Activated CD4-positive, alpha-beta T cell treated with anti-CD3 and anti-CD28 coated beads, Interleukin-2, amount 10 ng/mL, durations not matched to agents 24 days and 14 days (primary cell): ENCODE data around the gene NKX3-2. TPM values are rescaled to one million over a fixed set of nuclear protein-coding genes. Genes with fewer than 3 reads are reported as not detected.

Experiments
- DNase-seq: peaks from one replicate; pipeline ENCODE4 v3.0.0; 2022
- H3K27ac Mint-ChIP-seq: one replicate; pipeline ENCODE4 v1.8.0; 2022; ENCODE audit warnings: mild to moderate bottlenecking, mixed read lengths
- H3K27me3 Mint-ChIP-seq: one replicate; pipeline ENCODE4 v1.8.0; 2022; ENCODE audit warnings: mixed read lengths
- H3K36me3 Mint-ChIP-seq: one replicate; pipeline ENCODE4 v1.8.0; 2022; ENCODE audit warnings: low read depth, mild to moderate bottlenecking, mixed read lengths
- H3K4me1 Mint-ChIP-seq: one replicate; pipeline ENCODE4 v1.8.0; 2021; ENCODE audit warnings: mixed read lengths
- H3K4me3 Mint-ChIP-seq: one replicate; pipeline ENCODE4 v1.8.0; 2022; ENCODE audit warnings: mild to moderate bottlenecking, moderate library complexity, mixed read lengths
- H3K9me3 Mint-ChIP-seq: one replicate; pipeline ENCODE4 v1.8.0; 2021; ENCODE audit warnings: mixed read lengths
- intact Hi-C: fragments of 100-400 bp; cut with micrococcal nuclease; formaldehyde crosslinking; loops from one replicate; pipeline ENCODE4 v1.15.1; 2023
- total RNA-seq: library from RNA; stranded (reverse); gene quantifications from 2 replicates; pipeline ENCODE4 v1.2.3, GENCODE V29; 2022

NKX3-2 gene
- total RNA-seq, 1 donor from 2014 or later: not detected

- no peak overlapping the region for H3K4me3 Mint-ChIP-seq
- intact Hi-C loops: loop anchor here (1.0 to 5.0 kb wide), 2 partner anchors 14 to 679 kb away; no protein-coding TSS in a partner anchor
- peaks cover 15% of the 10 kb centered on the region for H3K9me3 Mint-ChIP-seq
- peaks cover 87% of the 10 kb centered on the region for H3K27me3 Mint-ChIP-seq
- no peak overlapping the region for H3K27ac Mint-ChIP-seq
- H3K4me1 Mint-ChIP-seq: peaks cover 12% of the 10 kb centered on the region
- no peak for DNase-seq
- H3K36me3 Mint-ChIP-seq: peaks cover 5% of the 10 kb centered on the region
Observed at GRCh38 chr4:13531625-13531998, 12.7 kb downstream of the NKX3-2 start.

DNA sequence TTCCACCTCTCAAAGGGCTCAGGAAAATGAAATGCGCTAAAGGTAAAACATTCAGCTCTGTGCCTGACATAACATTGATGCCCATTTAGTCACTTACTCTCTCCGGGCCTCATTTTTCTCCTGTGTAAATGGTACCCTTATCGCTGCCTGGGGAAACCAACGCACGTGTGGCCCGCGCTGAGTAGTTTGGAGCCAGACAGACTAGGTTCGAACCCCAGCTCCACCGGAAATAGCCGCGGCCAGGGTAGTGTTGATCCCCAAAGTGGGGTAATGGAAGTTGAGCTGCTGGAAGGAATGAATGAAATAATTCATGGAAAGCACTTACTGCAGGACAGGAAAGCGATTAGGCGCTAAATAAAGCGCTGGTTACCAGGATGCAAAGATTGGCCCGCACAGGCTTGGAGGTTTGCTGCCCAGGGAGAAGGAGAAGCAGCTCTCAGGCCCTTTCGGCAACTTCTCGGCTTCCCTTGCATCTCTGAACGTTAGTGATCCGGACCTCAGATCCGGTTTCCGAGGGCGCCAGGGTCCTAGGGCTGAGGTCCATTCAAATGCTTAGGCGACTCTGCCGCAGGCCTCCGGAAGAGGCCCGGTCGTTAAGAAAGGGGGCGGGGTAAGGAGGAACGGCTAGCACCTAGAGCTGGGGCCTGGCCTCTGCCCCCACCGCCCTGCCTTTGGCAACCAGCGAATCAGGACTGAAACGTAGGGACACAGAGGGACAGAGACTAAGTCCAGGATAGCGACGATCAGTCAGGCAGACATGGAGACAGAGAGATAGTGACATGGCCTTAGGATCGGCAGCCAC is 13.3 kb downstream of the NKX3-2 start:
- no peak for DNase-seq
- Mint-ChIP-seq H3K27ac (no peak overlapping the region), H3K9me3 (peaks cover 13% of the 10 kb centered on the region), H3K4me3 (no peak overlapping the region), H3K27me3 (peaks cover 85% of the 10 kb centered on the region), H3K4me1 (peaks cover 12% of the 10 kb centered on the region), H3K36me3 (peaks cover 4% of the 10 kb centered on the region)
- intact Hi-C loops: loop anchor here (1.0 to 5.0 kb wide), 2 partner anchors 14 to 679 kb away; no protein-coding TSS in a partner anchor

GRCh38 chr4:13529128-13529919 is 15.0 kb downstream of the NKX3-2 start:
- Mint-ChIP-seq H3K27me3 (peaks cover 86% of the 10 kb centered on the region), H3K36me3 (peaks cover 4% of the 10 kb centered on the region), H3K27ac (no peak overlapping the region), H3K4me1 (peaks cover 12% of the 10 kb centered on the region), H3K9me3 (peaks cover 20% of the 10 kb centered on the region), H3K4me3 (peak overlapping the region; percentile 18)
- intact Hi-C loops: no loop called here
- DNase-seq: no peak

GRCh38 chr4:13528821-13529127 is 15.5 kb downstream of the NKX3-2 start:
- intact Hi-C loops: no loop called here
- peaks cover 10% of the 10 kb centered on the region for H3K4me1 Mint-ChIP-seq
- H3K9me3 Mint-ChIP-seq: peaks cover 18% of the 10 kb centered on the region

DNA sequence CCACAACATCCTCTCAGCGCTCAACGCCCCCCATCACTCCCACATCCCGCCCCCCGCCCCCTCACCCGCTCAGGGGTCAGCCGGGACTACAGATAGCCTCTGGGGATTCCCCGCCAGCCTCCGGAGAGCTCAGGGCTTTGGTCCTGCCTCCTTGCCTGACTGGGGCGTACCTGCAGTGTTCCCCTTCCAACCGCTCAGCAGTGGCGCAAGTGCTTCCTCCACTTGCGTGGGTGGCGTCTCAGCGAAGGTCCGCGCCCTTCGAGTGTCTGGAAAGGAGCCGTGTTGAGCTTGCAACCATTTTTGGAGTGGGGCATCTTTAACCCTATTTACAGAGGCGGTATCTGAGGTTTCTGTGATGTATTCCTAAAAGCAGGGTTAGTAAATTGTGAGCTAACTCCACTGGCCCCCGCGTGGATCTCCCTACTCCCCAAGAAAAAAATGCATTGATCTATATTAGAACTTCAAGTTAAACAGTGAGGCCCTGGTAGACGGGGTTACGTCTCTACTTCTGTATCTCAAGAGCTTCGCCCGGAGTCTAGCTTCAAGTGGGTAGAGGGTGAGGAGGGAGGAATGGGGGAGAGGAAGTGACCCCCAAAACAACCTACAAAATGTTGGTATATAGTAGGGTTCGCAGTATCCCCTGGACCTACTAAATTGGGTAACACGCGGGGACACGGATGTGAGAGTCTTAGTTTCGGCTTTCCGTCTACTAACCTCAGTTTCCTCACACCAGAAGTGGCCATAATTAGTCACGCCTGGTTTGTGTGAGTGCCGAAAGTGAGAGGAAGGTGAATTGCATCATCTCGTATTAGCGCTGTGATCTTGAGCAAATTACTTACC is 16.1 kb downstream of the NKX3-2 start:
- H3K36me3 Mint-ChIP-seq: no peaks in the 10 kb centered on the region
- peak overlapping the region; percentile 32 for H3K27ac Mint-ChIP-seq
- H3K4me3 Mint-ChIP-seq: no peak overlapping the region
- DNase-seq: no peak
- intact Hi-C loops: no loop called here
- H3K27me3 Mint-ChIP-seq: peaks cover 84% of the 10 kb centered on the region
- peaks cover 10% of the 10 kb centered on the region for H3K4me1 Mint-ChIP-seq
- peaks cover 18% of the 10 kb centered on the region for H3K9me3 Mint-ChIP-seq

More at GRCh38 chr4:13528821-13529127, 15.5 kb downstream of the NKX3-2 start:
- Mint-ChIP-seq H3K27ac (peak overlapping the region; percentile 45), H3K36me3 (no peaks in the 10 kb centered on the region), H3K4me3 (peak overlapping the region; percentile 18), H3K27me3 (peaks cover 86% of the 10 kb centered on the region)
- DNase-seq: no peak

DNA sequence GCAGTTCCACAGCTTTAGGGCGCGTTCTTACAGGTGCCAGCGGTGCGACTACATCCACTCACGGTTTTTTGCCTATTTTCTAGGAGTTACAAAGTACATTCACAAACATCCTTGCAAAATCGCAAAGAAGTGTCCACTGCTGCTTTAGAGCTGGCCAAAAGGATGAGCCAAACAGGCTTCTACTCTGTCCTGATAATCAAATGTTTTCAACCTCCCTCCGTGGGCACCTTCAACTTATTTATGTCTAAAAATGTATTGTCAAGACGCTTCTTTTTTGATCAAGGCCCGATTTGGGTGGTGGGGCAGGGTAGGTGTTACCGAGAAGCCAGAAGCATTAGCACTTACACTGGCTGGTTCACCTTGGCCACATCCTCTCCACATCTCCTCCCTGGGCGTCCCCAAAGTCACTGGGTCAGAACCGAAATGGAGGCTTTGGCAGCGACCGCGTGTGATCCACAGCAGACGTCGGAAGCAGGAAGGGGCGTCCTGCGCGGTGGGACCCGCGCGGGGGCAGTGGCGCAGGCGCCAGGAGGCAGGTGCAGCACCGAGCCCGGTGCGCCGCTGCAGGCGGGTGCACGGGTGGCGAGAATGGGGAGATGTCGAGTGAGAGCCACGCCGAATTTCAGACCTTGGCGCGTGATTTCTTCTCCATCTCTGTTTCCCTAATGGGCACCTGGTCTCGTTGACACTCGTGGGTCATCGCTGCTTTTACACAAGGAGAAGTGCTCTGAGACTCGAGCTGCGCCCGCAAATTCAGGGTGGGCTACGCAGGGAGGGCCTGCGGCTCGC is 16.9 kb downstream of the NKX3-2 start:
- Mint-ChIP-seq H3K36me3 (no peaks in the 10 kb centered on the region), H3K9me3 (peaks cover 18% of the 10 kb centered on the region), H3K27ac (no peak overlapping the region), H3K4me3 (no peak overlapping the region), H3K4me1 (peaks cover 10% of the 10 kb centered on the region), H3K27me3 (peaks cover 87% of the 10 kb centered on the region)
- intact Hi-C loops: no loop called here
- no peak for DNase-seq

DNA sequence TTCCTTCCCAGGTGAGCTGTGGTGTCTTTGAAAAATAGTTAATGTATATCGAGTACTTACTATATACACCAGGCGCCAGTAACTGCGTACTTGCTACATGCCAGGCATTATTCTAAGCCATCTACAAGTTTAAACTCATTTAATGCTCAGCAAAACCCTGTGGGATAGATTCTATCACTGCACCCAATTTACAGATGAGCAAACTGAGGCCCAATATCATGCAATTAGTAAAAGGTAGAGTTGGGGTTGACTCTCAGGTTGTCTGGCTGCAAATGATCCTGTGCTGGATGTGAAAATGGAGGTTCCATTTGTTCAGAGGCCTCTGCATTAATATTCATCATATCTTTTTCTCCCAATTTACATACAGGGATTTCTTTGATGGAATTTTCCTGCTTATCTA is 17.6 kb downstream of the NKX3-2 start:
- H3K27me3 Mint-ChIP-seq: peaks cover 90% of the 10 kb centered on the region
- H3K9me3 Mint-ChIP-seq: peaks cover 18% of the 10 kb centered on the region
- H3K36me3 Mint-ChIP-seq: no peaks in the 10 kb centered on the region
- H3K27ac Mint-ChIP-seq: no peak overlapping the region
- peaks cover 10% of the 10 kb centered on the region for H3K4me1 Mint-ChIP-seq
- H3K4me3 Mint-ChIP-seq: no peak overlapping the region
- intact Hi-C loops: no loop called here
- DNase-seq: no peak

GRCh38 chr4:13525606-13526281 is 18.6 kb downstream of the NKX3-2 start:
- Mint-ChIP-seq H3K27ac (no peak overlapping the region), H3K36me3 (no peaks in the 10 kb centered on the region), H3K27me3 (peaks cover 86% of the 10 kb centered on the region), H3K4me1 (peaks cover 7% of the 10 kb centered on the region), H3K4me3 (no peak overlapping the region), H3K9me3 (peaks cover 21% of the 10 kb centered on the region)
- intact Hi-C loops: no loop called here
- DNase-seq: no peak

- H3K36me3 Mint-ChIP-seq: no peaks in the 10 kb centered on the region
- H3K4me3 Mint-ChIP-seq: no peak overlapping the region
- H3K9me3 Mint-ChIP-seq: peaks cover 15% of the 10 kb centered on the region
- H3K27me3 Mint-ChIP-seq: peaks cover 80% of the 10 kb centered on the region
- intact Hi-C loops: no loop called here
- peaks cover 7% of the 10 kb centered on the region for H3K4me1 Mint-ChIP-seq
- no peak overlapping the region for H3K27ac Mint-ChIP-seq
- peak; percentile 52 for DNase-seq
Observed at GRCh38 chr4:13524504-13525243, 19.6 kb downstream of the NKX3-2 start.

GRCh38 chr4:13523591-13524503 is 20.5 kb downstream of the NKX3-2 start:
- no peak overlapping the region for H3K4me3 Mint-ChIP-seq
- no peak overlapping the region for H3K27ac Mint-ChIP-seq
- intact Hi-C loops: no loop called here
- peaks cover 13% of the 10 kb centered on the region for H3K9me3 Mint-ChIP-seq
- H3K4me1 Mint-ChIP-seq: peaks cover 6% of the 10 kb centered on the region
- H3K27me3 Mint-ChIP-seq: peaks cover 77% of the 10 kb centered on the region
- H3K36me3 Mint-ChIP-seq: no peaks in the 10 kb centered on the region
- peak; percentile 51 for DNase-seq

- intact Hi-C loops: no loop called here
- H3K4me3 Mint-ChIP-seq: no peak overlapping the region
- peaks cover 71% of the 10 kb centered on the region for H3K27me3 Mint-ChIP-seq
- H3K4me1 Mint-ChIP-seq: peaks cover 2% of the 10 kb centered on the region
- H3K9me3 Mint-ChIP-seq: peaks cover 11% of the 10 kb centered on the region
- no peaks in the 10 kb centered on the region for H3K36me3 Mint-ChIP-seq
- DNase-seq: peak; percentile 53
- H3K27ac Mint-ChIP-seq: peak overlapping the region; percentile 20
Observed at GRCh38 chr4:13523105-13523477, 21.2 kb downstream of the NKX3-2 start.
